Measurements from ENCODE around the gene CWC22. TPM values are rescaled to one million over a fixed set of nuclear protein-coding genes. Genes with fewer than 3 reads are reported as not detected.

The CWC22 gene
- total and polyA plus RNA-seq, 2 donors (not counting 3 experiments of a cell fraction or from before 2014, with no cell fraction given): 1.8 to 15.7 TPM

- H3K9me1 ChIP-seq (replicated peaks; ENCODE audit: control insufficient read depth, extremely low read depth, insufficient read depth, low read length): no peaks in the 10 kb centered on the region
- intact Hi-C loops (cut with micrococcal nuclease): no loop called here
- no peaks in the 10 kb centered on the region for H3K36me3 ChIP-seq (ENCODE audit: control insufficient read depth in 2 of 2, extremely low read depth in 1 of 2, insufficient read depth in 2 of 2, low read length in 2 of 2)
- H3K27ac ChIP-seq (ENCODE audit: insufficient read depth, low read depth, low read length): no peak overlapping the region
- H2AFZ ChIP-seq (ENCODE audit: low read depth, low read length): no peak overlapping the region
- DNase-seq (ENCODE audit: low read depth, low spot score) (no peak), FAIRE-seq (no peak)
- dilution Hi-C loops (cut with MboI; ENCODE audit: extremely low pct_ligation_motif_present, low sequenced_read_pairs): no loop called here
- no TSS peak for BruUV-seq (replicated peaks)
- H3K4me3 ChIP-seq (replicated peaks in 1 of 3; ENCODE audit: insufficient read depth in 1 of 3, low read depth in 1 of 3, low read length in 3 of 3): no peak overlapping the region
- H3K9me3 ChIP-seq (replicated peaks; ENCODE audit: control insufficient read depth, insufficient read depth, low read length): no peaks in the 10 kb centered on the region
- ChIA-PET POLR2A (no interaction called here), CTCF (no interaction called here)
- no peaks in the 10 kb centered on the region for H3K79me2 ChIP-seq (ENCODE audit: control insufficient read depth, insufficient read depth, low read length)
- H3K9ac ChIP-seq (replicated peaks; ENCODE audit: extremely low read depth, insufficient read depth, low read length): no peak overlapping the region
- H4K20me1 ChIP-seq (replicated peaks; ENCODE audit: control insufficient read depth, extremely low read depth, insufficient read depth, low read length): no peaks in the 10 kb centered on the region
- H3K27me3 ChIP-seq (ENCODE audit: control insufficient read depth in 2 of 2, insufficient read depth in 2 of 2, low read length in 2 of 2): peaks cover 0 to 2% of the 10 kb centered on the region in 2 experiments
- TF ChIP-seq JUN (IDR thresholded peaks at IDR 0.05; ENCODE audit: borderline replicate concordance, insufficient read depth, insufficient read length, low read depth) (no peak), EZH2 (IDR thresholded peaks at IDR 0.05; ENCODE audit: borderline replicate concordance, low read depth, low read length, severe bottlenecking) (no peak), CTCF (IDR thresholded peaks at IDR 0.05; ENCODE audit: extremely low read depth in 1 of 2, insufficient read depth in 1 of 2, low read depth in 1 of 2, low read length in 2 of 2) (no peak), POLR2AphosphoS5 (IDR thresholded peaks at IDR 0.05; ENCODE audit: insufficient read depth, low read depth, low read length) (no peak), FOS (IDR thresholded peaks at IDR 0.05; ENCODE audit: borderline replicate concordance, insufficient read depth, low read length) (no peak), POLR2A (IDR thresholded peaks at IDR 0.05; ENCODE audit: low read depth, low read length) (no peak), GATA2 (IDR thresholded peaks at IDR 0.05; ENCODE audit: insufficient read depth, insufficient read length, low read depth, low read length) (no peak), MAX (IDR thresholded peaks at IDR 0.05; ENCODE audit: insufficient read depth, insufficient read length) (no peak), MYC (IDR thresholded peaks at IDR 0.05; ENCODE audit: low read depth, low read length) (no peak)
- no peak overlapping the region for H3K4me2 ChIP-seq (ENCODE audit: insufficient read depth, low read length)
- no peaks in the 10 kb centered on the region for H3K4me1 ChIP-seq (ENCODE audit: control insufficient read depth, extremely low read depth, insufficient read depth, low read length)
Measured at GRCh38 chr2:179910735-179911113, 96.4 kb downstream of the CWC22 start.
